Measurements from ENCODE around the gene PTPRN2.

Gene PTPRN2

GRCh38 chr7:157688533-157689268 lies 898.9 kb downstream of the PTPRN2 start:
- DNase-seq, result no peak

DNA sequence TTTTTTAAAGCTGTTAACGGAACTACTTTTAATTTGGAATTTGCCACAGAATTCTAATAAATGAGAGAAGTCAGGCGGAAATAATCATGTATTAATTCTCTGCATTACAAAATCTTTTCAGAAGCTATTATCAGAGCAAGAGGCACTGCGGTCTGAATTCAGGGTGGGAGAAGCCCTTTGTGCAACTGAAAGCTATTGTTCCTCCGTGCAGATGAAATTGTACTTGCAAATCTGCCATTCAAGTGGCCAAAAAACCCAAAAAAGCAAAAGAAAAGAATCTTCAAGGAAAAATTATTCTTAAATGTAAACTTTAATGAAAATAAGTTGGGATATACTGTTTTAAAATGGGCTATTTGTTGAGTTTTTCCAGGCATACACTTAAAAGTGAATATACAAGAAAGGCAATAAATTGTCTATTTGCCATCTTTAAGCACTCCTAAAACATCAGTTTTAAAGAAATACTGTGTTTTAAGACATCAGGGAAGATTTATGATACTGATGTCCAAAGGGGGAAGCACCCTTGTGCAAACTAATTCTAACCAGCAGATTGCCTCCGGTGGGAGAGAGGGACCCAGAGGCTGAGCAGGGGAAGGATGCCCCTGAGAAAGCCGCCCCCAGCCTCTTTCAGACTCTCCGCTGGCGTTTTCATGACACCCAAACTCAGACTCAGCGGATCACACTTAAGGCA lies 899.6 kb downstream of the PTPRN2 start:
- DNase-seq, result no peak

DNA sequence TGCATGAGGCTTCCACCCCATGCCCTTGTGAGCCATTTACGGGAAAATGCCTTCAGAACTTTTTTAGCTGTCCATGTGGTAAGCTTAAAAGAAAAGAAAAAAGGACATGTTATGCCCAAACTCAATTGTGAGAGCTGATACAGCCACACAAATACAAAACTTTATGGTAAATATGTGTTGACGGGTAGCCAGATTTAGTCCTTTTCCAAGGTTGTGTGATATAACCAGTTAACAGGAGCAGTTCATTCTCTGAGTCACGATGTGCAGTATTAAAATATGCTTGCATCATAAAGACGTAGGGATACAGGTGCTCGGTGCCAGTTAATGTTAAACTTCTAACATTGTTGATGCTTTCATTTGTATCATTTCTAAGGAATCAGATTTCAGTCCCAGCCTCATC lies 900.5 kb downstream of the PTPRN2 start:
- DNase-seq, result no peak

DNA sequence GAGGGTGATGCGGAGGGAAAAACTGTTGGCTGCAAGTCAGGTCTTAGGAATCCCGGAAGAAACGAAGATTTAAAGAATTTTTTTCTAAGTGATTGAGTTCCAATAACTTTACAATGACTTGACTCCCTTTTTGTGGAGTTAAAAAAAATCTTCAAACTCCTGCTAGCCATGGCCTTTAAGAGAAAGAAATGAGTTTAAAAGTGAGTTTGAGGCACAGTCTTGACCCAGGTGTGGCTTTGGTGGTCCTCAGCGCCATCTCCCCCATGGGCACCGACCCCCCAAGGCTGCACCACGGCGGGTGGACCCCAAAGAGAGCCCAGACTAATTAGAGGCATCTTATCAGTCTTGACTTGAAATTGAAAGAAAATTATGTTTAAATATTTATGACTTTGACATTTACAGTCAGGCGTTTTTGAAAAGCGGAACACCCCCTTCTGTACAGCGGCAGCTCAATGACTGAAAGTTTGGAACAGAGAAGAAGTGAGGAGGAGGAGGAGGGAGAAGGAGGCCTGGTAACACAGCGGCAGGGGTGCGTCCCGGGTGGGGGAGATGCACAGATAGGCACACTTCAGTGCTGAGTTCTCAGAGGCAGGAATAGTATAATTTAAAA lies 901.2 kb downstream of the PTPRN2 start:
- no peak for DNase-seq

- DNase-seq, result no peak
These were observed 902.0 kb downstream of the PTPRN2 start for GRCh38 chr7:157685430-157686284.

DNA sequence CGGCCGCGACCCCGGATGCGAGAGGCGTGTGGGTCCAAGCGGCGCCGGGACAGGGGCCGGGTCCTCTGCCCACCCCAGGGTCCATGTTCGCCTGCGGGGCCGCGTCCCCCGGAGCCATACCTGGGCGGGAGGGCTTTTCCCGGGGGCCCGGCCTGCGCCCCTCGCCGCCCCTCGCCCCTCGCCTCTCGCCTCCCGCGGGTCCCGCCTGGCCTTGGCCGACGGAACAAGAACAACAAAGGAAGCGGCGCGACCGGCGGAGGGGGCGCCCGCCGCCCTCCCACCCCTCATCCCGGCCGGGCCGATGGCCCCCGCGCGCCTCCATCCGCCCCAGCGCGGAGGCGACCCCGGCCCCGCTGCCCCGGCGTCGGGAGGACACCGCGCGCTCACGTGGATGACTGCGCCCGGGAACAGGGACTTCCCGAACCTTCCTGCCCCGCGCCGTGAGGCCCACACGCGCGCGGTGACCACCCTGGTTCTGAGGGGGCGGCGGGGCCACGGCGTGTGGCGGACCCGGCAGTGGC lies 902.7 kb downstream of the PTPRN2 start:
- no peak for DNase-seq

- DNase-seq, result no peak
These were observed 903.3 kb downstream of the PTPRN2 start for GRCh38 chr7:157684157-157684908.

DNA sequence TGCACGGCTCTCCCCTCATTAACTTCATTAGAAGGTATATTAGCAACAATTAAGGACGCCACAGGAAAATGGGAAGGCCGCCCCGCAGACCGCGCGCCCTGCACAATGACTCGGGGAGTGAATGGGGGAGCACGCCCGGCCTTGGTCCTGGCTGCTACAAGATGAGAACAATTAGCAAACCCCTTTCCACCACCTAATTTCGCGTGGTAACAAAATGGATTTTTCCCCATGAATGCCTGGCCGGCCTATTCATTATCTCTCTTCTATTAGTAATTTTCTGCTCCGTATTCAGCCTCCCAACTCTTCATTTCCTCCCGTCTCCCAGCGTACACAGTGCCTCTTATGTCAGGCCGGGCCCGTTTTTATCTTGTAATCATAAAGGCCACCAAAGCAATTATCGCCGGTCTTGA lies 903.9 kb downstream of the PTPRN2 start:
- no peak for DNase-seq

DNA sequence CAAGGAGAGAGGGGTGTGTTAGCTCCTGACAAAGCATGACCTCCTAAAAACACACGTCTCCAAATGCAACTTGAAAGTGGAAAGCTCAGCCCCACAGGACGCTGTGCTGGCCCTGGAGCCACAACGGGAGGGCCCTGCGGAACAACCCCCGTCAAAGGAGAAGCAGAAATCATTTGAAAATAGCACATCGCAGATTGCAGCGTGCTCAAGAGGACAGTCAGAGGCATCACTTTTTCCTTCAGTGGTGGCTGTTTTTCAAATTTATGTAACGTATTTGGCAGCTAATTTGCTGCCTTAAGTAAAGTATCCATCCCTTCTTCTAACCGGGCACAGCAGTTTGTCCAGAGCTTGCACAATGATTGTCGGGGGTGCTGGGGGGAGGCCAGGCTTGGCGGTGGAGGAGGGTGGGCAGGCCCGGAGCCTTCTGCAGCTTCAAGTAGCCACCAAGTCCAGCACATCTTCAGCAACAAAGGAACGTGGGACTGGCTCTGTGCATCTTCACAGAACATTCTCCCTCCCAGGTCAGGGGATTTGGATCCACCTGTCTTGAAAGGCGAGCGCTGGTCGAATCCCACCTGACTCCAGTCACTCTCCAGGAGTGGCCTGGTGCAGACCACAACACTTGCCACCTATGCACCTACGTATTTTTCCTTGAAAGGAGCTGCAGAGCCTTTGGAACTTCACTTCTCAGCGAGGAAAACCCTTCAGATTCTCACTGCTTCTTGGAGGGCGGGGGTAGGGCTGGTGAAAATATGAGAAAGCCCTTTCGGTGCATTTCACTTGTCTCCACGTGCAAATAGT lies 904.5 kb downstream of the PTPRN2 start:
- DNase-seq, result no peak

- DNase-seq, result no peak
These were observed 905.3 kb downstream of the PTPRN2 start for GRCh38 chr7:157682064-157682945.

- DNase-seq, result no peak
These were observed 908.0 kb downstream of the PTPRN2 start for GRCh38 chr7:157679607-157680006.

DNA sequence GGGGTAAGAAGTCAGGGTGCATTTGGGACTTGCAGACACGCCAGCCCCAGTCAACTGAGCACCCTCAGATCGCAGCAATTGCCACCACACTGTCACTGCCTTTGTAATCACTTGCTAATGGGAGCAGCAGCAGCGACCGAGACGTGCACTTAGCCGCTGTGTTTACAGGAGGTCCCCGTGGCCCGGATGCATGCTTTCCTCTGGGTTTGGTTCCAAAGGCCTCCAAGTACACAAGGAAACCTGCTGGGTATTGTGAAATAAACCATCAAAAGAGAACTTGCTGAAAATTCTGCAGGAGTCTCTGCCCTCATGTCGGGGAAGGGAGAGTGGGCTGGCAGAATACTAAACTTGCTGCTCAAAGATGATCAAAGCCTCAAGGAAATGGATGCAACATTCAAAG lies 909.1 kb downstream of the PTPRN2 start:
- no peak for DNase-seq

GRCh38 chr7:157676456-157677255 lies 911.0 kb downstream of the PTPRN2 start:
- DNase-seq, result peak; percentile 10

DNA sequence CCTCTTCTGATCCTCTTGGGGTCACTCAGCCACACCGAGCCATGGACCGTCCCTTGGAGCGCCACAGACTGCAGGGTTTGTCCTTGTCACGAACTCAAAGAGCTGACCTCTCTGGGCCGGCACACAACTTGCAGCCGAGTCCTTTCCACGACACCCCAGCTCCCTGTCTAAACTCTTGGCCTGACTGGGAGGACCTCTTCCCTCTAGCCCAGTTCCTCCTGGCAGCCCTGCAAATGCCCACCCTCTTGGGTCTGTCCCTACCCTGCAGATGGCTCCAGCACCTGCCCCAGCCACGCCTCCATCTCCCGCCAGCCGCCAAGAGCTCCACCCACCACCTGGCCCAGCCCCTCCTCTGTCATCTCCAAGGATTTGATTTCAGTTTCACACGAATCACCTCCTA lies 911.6 kb downstream of the PTPRN2 start:
- DNase-seq, result no peak

- DNase-seq, result no peak
These were observed 912.1 kb downstream of the PTPRN2 start for GRCh38 chr7:157675427-157675927.

DNA sequence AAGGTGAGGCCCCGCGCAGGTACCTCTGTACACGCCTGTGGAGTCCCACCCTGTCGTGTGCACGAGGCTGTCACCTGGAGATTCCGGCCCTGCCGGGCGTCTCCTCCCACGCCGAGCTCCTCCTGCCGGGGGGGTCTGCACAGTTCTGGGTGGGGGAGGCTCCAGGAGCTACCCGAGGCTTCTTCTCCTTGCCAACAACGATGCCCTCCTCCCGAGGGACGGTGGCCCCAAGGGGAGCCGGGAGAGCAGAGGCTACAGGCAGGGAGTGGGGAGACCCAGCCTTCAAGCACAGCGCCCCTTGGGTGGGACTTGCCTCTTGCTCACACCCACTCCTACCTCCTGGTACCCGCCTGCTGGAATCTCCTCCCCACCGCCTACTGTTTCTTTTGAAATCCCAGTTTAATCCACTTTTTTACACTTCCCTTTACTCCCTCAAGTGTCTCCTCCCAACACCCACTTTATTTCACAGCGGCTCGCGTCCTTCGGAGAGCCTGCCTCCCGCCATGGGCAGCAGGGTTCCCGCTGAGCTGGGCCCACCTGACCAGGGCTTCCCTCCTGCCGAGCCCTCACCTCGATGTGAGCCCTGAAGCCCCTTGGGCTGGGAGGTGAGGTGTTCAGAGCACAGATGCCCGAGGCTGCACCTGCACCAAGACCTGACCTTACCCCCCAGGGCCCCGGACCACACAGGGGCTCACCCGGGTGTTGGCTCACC lies 912.8 kb downstream of the PTPRN2 start:
- DNase-seq, result no peak

DNA sequence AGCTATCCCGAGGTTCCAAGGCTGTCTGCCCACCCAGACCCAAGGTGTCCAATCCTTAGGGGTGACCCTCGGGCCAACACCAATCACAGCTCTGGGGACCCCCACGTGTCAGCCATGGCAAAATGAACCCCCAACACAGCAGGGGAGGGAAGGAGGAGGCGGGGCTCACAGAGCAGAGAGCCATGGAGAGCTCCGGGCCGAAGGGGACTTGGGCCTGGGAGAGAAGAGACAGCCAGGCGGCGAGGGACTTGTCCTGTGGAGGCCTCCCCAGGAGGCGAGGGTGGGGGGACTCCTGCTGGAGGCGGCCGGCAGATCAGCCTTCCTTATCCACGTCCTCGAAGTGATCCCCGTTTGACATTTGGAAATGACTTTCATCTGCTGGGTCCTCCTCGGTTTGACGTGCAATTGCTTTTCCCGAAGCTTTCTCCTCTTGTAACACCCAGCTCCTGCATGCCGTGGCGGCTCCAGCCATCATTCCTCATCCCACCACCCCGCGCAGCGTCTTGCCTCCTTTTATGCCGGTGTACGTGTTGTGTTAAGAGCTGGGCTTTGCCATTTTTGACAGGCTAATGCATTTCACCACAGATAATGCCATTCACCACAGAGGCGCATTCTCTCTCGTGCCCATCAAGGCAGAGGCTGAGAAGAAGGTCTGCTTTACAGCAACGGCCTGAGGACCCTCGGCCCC lies 913.5 kb downstream of the PTPRN2 start:
- DNase-seq, result no peak

DNA sequence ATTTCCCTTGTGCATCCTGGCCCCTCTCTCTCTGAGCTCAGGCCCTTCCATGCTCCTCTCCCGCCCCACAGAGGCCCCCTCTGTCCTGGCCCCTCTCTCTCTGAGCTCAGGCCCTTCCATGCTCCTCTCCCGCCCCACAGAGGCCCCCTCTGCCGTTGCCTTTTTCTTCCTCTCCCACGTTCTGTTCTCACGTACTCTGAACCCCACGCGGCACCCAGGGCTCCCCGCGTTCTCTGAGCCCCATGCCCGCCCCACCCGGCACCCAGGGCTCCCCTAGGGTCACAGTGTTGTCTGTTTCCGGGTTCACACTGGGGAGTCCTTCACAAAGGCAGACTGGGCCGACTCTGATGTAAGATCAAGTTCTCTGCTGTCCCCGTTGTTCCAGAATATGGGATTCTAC lies 914.0 kb downstream of the PTPRN2 start:
- DNase-seq, result no peak
